DND-41 (cell line): ENCODE results near the gene WFIKKN1.
"Not testable (repeated sequence)": the region's sequence is repeated elsewhere in the genome, so short reads cannot be mapped to it uniquely, and the experiment has no call there.

Experiments used
- ATAC-seq: fragments of 200-7000 bp; cut with Tn5 transposase; 3 replicates; pipeline ENCODE4 v1.9.1; 2021; ENCODE audit warnings: low read depth; ENCODE audit not compliant: insufficient read depth
- DNase-seq: peaks from one replicate; pipeline ENCODE4 v3.0.0-alpha.2; 2020
- H2AFZ ChIP-seq: 2 replicates; pipeline ENCODE4 v1.6.0; 2012; ENCODE audit warnings: low read depth, low read length
- H3K27ac ChIP-seq: 2 replicates; pipeline ENCODE4 v1.5.1; 2012; ENCODE audit warnings: low read length, inconsistent platforms
- H3K27me3 ChIP-seq: fragments of 200-600 bp; sonication (generic); 2 replicates; pipeline ENCODE4 v1.6.0; 2012; ENCODE audit warnings: low read length, mild to moderate bottlenecking, inconsistent platforms; ENCODE audit not compliant: insufficient read depth, poor library complexity
- H3K36me3 ChIP-seq: 2 replicates; pipeline ENCODE4 v1.5.1; 2012; ENCODE audit warnings: low read length, inconsistent platforms; ENCODE audit not compliant: insufficient read depth
- H3K4me1 ChIP-seq: 2 replicates; pipeline ENCODE4 v1.5.1; 2012; ENCODE audit warnings: mild to moderate bottlenecking, low read length; ENCODE audit not compliant: insufficient read depth
- H3K4me2 ChIP-seq: 2 replicates; pipeline ENCODE4 v1.6.0; 2012; ENCODE audit warnings: mild to moderate bottlenecking, moderate library complexity, low read length, inconsistent platforms; ENCODE audit not compliant: insufficient read depth
- H3K4me3 ChIP-seq, 2 experiments: fragments of 200-600 bp in 1 of 2; shearing (Covaris generic) in 1 of 2; 2 replicates each; pipeline ENCODE4 v1.5.1; 2012 to 2016; ENCODE audit warnings: inconsistent platforms in 2 of 2, low read length in 2 of 2, mild to moderate bottlenecking in 2 of 2, low read depth in 1 of 2, moderate library complexity in 1 of 2
- H3K79me2 ChIP-seq: 2 replicates; pipeline ENCODE4 v1.6.0; 2012; ENCODE audit warnings: low read length, inconsistent platforms; ENCODE audit not compliant: insufficient read depth
- H3K9ac ChIP-seq: 2 replicates; pipeline ENCODE4 v1.6.0; 2012; ENCODE audit warnings: low read depth, mild to moderate bottlenecking, inconsistent platforms, low read length, moderate library complexity
- H3K9me3 ChIP-seq: 2 replicates; pipeline ENCODE4 v1.5.1; 2012; ENCODE audit warnings: low read length, moderate library complexity, mild to moderate bottlenecking, inconsistent platforms; ENCODE audit not compliant: insufficient read depth, severe bottlenecking
- H4K20me1 ChIP-seq: 2 replicates; pipeline ENCODE4 v1.6.0; 2012; ENCODE audit warnings: low read length; ENCODE audit not compliant: insufficient read depth
- EZH2 ChIP-seq: IDR thresholded peaks from 3 replicates; pipeline ENCODE4 v1.6.1; 2012; ENCODE audit warnings: borderline replicate concordance, low read depth, mild to moderate bottlenecking, moderate library complexity, low read length, inconsistent platforms; ENCODE audit not compliant: severe bottlenecking
- TF ChIP-seq, protein P1 (sequence below): IDR thresholded peaks from 2 replicates; pipeline ENCODE4 v1.5.1; 2012; ENCODE audit warnings: borderline replicate concordance, low read length, moderate library complexity, mild to moderate bottlenecking; ENCODE audit not compliant: poor library complexity, severe bottlenecking; ENCODE audit errors: extremely low read depth

Gene WFIKKN1

DNA sequence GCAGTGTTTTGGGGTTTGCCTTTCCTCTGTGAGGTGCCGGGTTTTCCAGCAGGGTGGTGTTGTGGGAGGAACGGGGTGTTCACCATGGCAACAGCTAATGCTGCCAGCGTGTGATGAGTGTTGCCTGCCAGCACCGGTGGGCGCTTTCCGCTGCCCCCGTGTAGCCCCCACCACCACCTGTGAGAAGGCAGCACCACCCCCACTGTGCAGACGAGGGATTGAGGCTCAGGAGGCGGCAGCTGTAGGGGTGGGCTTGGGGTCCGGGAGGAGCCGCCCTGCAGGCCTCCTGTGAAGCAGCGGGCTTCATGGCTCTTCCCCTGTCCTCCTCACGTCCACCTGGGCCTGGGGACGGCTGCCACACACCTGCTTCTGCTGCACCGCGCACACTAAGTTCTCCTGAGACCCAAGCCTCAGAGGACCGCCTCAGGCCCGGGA lies 35.7 kb upstream of the WFIKKN1 start:
- peaks cover 18% of the 10 kb centered on the region for H3K4me1 ChIP-seq
- no peak overlapping the region for H3K27ac ChIP-seq
- peaks cover 33% of the 10 kb centered on the region for H3K36me3 ChIP-seq
- no peaks in the 10 kb centered on the region for H3K9me3 ChIP-seq
- H3K4me3 ChIP-seq, result no peak overlapping the region
- H3K4me2 ChIP-seq, result no peak overlapping the region
- no peaks in the 10 kb centered on the region for H3K27me3 ChIP-seq
- H4K20me1 ChIP-seq, result peaks cover 57% of the 10 kb centered on the region
- H3K9ac ChIP-seq, result no peak overlapping the region
- peaks cover 82% of the 10 kb centered on the region for H3K79me2 ChIP-seq
- no peak overlapping the region for H2AFZ ChIP-seq
- no peak for TF ChIP-seq EZH2
- TF ChIP-seq, protein P1, sequence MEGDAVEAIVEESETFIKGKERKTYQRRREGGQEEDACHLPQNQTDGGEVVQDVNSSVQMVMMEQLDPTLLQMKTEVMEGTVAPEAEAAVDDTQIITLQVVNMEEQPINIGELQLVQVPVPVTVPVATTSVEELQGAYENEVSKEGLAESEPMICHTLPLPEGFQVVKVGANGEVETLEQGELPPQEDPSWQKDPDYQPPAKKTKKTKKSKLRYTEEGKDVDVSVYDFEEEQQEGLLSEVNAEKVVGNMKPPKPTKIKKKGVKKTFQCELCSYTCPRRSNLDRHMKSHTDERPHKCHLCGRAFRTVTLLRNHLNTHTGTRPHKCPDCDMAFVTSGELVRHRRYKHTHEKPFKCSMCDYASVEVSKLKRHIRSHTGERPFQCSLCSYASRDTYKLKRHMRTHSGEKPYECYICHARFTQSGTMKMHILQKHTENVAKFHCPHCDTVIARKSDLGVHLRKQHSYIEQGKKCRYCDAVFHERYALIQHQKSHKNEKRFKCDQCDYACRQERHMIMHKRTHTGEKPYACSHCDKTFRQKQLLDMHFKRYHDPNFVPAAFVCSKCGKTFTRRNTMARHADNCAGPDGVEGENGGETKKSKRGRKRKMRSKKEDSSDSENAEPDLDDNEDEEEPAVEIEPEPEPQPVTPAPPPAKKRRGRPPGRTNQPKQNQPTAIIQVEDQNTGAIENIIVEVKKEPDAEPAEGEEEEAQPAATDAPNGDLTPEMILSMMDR, result no peak
- DNase-seq (no peak), ATAC-seq (no peak)

DNA sequence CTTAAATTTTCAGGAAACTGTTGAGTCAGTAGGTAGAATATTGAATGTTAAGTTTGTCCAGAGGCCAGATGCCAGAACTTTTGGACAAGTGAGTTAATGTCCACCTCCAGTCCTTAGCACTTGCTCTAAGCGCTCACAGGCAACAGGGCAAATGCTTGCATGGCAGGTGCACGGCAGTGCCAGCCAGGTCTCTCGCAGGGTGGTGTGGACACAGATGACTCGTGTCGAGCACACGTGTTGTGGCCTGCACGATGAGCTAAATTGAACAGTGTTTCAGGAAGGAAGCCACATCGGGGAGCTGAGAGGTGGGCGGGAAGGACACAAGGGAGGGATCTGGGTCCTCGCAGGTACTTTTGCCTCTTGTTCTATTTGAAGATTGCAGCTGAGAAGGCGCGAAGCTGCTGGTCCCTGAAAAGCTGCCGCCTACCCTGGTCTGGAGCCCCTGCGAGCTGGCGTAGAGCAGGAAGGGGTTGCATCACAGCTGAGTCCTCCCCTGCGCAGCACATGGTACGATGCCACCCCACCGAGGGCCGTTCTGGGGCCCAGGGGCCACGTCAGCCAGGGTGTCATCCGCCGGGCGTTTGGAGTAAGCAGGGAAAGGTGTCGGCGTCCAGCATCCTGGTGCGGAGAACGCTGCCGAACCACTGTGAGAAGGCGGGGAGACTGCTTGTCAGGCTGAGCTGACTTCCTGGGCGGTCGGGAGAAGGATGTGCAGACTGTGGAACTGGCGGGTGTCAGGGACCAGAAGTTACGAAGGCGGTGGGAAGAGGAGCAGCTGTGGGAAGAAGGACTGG lies 34.6 kb upstream of the WFIKKN1 start:
- H3K79me2 ChIP-seq, result peaks cover 73% of the 10 kb centered on the region
- H3K9me3 ChIP-seq, result no peaks in the 10 kb centered on the region
- H2AFZ ChIP-seq, result no peak overlapping the region
- no peak overlapping the region for H3K9ac ChIP-seq
- H4K20me1 ChIP-seq, result peaks cover 53% of the 10 kb centered on the region
- DNase-seq (no peak), ATAC-seq (no peak)
- peaks cover 37% of the 10 kb centered on the region for H3K36me3 ChIP-seq
- no peaks in the 10 kb centered on the region for H3K27me3 ChIP-seq
- TF ChIP-seq, protein P1, result no peak
- TF ChIP-seq EZH2, result no peak
- peaks cover 10% of the 10 kb centered on the region for H3K4me1 ChIP-seq
- no peak overlapping the region for H3K27ac ChIP-seq
- H3K4me3 ChIP-seq, result no peak overlapping the region
- H3K4me2 ChIP-seq, result no peak overlapping the region

DNA sequence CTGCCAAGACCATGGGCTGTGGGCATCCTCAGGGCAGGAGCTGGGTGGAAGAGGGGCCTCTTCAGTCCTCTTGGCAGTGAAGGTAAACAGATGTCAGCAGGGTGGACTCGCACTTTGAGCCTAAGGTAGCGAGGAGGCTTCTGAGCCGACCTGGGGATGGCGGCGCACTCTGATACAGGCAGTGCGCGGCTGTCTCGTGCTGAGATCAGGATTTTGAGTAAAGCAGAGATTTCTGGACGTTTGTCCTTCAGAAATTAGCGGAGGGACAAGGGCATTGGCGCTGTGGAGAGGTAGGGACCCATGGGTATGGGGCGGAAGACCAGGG lies 34.1 kb upstream of the WFIKKN1 start:
- no peak overlapping the region for H3K27ac ChIP-seq
- H3K9ac ChIP-seq, result no peak overlapping the region
- ATAC-seq, result no peak
- H3K27me3 ChIP-seq, result no peaks in the 10 kb centered on the region
- peaks cover 40% of the 10 kb centered on the region for H3K36me3 ChIP-seq
- H3K79me2 ChIP-seq, result peaks cover 71% of the 10 kb centered on the region
- no peak overlapping the region for H2AFZ ChIP-seq
- H3K9me3 ChIP-seq, result no peaks in the 10 kb centered on the region
- H4K20me1 ChIP-seq, result peaks cover 51% of the 10 kb centered on the region
- no peak overlapping the region for H3K4me2 ChIP-seq
- DNase-seq, result no peak
- H3K4me3 ChIP-seq, result no peak overlapping the region
- no peak for TF ChIP-seq EZH2
- peaks cover 5% of the 10 kb centered on the region for H3K4me1 ChIP-seq

DNA sequence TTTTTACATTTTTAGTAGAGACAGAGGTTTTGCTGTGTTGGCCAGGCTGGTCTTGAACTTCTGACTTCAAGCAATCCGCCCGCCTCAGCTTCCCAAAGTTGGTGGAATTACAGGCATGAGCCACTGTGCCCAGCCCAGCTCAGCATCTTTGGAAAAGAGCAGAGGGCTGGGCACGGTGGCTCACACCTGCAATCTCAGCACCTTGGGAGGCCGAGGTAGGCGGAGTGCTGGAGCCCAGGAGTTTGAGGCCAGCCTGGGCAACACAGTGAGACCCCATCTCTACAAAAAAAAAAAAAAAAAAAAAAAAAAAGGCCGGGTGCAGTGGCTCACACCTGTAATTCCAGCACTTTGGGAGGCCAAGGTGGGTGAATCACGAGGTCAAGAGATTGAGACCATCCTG lies 33.1 kb upstream of the WFIKKN1 start:
- H3K4me1 ChIP-seq, DNase-seq, H3K9ac ChIP-seq, H3K4me2 ChIP-seq, ATAC-seq, H3K27ac ChIP-seq, H2AFZ ChIP-seq, H3K27me3 ChIP-seq, H3K4me3 ChIP-seq, H3K9me3 ChIP-seq: not testable (repeated sequence)
- H3K36me3 ChIP-seq, result peaks cover 37% of the 10 kb centered on the region
- peaks cover 42% of the 10 kb centered on the region for H4K20me1 ChIP-seq
- H3K79me2 ChIP-seq, result peaks cover 64% of the 10 kb centered on the region
